Dermis blood vessel endothelial cell (primary cell): ENCODE results near the gene MNT. TPM values are rescaled to one million over a fixed set of nuclear protein-coding genes. Genes with fewer than 3 reads are reported as not detected.
"Not testable (repeated sequence)": the region's sequence is repeated elsewhere in the genome, so short reads cannot be mapped to it uniquely, and the experiment has no call there.

Experiments
- DNase-seq: peaks from one replicate; pipeline ENCODE4 v3.0.0; 2010
- total RNA-seq: library from RNA; depleted of rRNA; stranded (reverse); fragments of >200 nt; gene quantifications from 2 replicates; pipeline ENCODE4 v1.2.3, GENCODE V29; 2014

The MNT gene
- 3.9 and 5.1 TPM in 2 replicates for total RNA-seq

GRCh38 chr17:2400877-2401425 lies at the start of gene MNT:
MNT (minus strand) TSS chr17:2401060; CDS start chr17:2400712, 348 bp downstream.
- peak; percentile 97 for DNase-seq

- DNase-seq: peak; percentile 30
These were observed 49.3 kb upstream of the MNT start for GRCh38 chr17:2450016-2450650.

- DNase-seq: no peak
These were observed 48.6 kb upstream of the MNT start for GRCh38 chr17:2449486-2449885.

DNA sequence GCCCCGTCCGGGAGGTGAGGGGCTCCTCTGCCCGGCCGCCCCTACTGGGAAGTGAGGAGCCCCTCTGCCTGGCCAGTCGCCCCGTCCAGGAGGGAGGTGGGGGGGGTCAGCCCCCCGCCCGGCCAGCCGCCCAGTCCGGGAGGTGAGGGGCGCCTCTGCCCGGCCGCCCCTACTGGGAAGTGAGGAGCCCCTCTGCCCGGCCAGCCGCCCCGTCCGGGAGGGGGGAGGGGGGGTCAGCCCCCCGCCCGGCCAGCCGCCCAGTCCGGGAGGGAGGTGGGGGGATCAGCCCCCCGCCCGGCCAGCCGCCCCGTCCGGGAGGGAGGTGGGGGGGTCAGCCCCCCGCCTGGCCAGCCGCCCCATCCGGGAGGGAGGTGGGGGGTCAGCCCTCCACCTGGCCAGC lies 46.6 kb upstream of the MNT start:
- DNase-seq: not testable (repeated sequence)

GRCh38 chr17:2445638-2446037 lies 44.8 kb upstream of the MNT start:
- no peak for DNase-seq

DNA sequence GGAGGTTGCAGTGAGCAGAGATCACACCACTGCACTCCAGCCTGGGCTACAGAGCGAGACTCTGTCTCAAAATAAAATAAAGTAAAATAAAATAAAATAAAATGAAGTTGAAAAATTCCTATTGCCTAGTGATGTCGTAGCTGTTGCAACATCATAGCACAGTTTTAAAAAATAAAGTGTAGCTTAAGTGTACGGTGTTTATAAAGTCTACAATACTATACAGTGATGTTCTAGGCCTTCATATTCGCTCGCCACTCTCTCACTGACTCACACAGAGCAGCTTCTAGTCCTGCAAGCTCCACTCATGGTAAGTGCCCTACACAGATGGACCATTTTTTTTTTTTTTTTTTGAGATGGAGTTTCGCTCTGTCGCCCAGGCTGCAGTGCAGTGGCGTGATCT lies 43.5 kb upstream of the MNT start:
- no peak for DNase-seq

DNA sequence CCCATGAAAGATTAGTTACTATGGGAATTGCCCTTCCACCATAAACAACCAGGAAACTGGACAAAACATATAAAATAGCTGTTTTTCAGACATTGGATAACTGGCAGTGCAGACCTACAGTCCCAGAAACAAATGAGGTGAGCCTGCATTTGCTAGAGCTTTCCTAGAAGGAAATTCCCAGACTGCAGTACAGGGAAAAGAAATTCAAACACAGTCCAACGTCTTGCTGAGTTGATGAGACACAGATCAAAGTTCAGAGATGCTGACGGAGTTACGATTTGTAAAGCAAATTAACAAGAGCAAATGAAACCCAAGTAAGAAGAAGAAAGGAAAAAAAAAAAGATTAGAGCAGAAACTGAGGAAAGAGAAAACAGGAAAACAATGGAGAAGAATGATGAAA lies 41.3 kb upstream of the MNT start:
- DNase-seq: no peak

DNA sequence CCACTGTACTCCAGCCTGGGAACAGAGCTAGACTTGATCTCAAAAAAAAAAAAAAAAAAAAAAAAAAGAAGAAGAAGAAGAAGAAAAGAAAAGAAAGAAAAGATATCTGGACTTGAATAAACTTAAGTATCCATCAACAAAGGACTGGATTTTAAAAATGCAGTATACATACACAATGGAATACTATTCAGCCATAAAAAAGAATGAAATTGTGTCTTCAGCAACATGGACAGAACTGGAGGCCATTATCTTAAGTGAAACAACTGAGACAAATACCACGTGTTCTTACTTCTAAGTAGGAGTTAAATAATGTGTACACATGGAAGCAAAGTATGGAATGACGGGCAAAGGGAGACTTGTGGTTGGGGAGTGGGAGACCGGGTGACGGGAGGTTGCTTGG lies 40.1 kb upstream of the MNT start:
- no peak for DNase-seq

GRCh38 chr17:2439997-2440396 lies 39.1 kb upstream of the MNT start:
- DNase-seq: not testable (repeated sequence)

GRCh38 chr17:2438823-2439222 lies 38.0 kb upstream of the MNT start:
- no peak for DNase-seq

GRCh38 chr17:2436316-2436905 lies 35.6 kb upstream of the MNT start:
- no peak for DNase-seq

GRCh38 chr17:2435862-2436261 lies 35.0 kb upstream of the MNT start:
- DNase-seq: no peak

DNA sequence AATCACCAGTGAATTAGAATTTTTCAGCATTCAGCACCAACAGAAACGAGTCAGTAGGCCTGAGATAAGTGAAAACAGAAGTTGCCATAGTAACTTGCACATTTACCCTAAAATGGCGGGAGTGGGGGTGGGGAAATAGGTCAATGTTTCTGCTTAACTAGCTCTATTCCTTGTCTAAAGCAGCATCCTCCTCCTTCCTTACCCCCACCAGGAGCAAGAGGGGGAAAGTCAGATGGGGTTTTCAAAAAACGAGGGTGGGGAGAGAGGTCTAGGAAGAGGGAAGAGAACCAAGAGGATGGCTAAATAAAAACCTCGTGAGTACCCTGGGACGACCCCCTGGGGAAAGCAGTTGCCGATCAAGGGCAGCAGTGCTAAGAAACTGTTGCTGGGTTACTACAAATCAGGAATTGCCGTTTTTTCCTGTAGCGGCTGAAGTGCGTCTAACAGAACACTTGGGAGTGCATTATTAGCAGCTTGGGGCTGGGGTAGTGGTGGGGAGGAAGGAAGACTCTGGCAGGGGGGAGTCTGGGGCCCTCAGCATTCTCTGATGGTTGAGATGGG lies 34.4 kb upstream of the MNT start:
- no peak for DNase-seq

DNA sequence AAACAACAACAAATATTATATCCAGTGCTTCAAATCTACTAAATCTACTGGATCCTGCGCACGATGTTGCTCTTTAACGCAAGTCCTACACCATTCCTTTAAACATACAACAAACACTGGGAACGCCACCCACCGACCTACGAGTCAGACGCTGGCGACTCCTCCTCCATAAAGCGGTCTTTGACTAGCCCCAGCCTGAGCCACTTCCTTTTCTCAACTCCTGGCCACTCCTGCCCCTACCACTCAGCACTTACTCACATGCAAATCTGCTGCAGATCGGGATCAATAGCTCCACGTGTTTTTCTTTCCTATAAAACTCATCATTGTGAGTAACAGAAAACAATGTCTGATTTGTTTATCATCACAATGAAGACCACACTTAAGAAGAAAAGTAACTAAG lies 32.8 kb upstream of the MNT start:
- peak; percentile 18 for DNase-seq

DNA sequence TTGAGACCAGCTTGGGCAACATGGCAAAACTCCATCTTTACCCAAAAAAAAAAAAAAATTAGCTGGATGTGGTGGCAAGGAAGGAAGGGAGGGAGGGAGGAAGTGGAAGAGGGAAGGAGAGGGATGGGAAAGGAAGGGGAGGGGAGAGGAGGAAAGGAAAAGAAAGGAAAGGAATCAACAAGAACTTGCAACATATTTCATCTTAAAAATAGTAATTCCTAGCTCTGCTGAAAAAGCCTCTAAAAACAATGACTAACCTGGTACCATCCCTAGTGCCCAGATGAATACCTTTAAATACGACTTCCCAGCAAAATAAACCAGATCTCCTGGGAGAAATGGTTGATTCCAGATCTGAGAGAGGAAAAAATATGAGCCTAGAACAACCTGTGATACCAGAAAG lies 27.1 kb upstream of the MNT start:
- no peak for DNase-seq

DNA sequence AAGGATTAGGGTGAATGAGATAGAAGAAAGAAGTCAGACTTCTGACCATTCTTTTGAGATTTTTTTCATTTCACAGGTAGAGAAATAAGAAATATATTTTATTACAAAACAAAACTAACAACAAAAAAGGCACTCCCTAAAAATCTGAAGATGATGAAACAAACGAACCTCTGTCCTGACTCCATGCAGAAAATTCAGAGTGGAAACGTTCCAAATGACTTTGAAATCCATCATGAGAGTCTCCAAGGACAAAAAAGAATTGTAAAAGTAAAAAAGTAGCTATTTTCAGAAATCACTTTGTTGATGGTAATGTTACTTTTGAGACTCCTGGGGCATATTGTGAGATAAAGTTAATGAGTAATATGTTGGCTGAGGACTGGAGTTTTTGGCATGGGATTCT lies 26.4 kb upstream of the MNT start:
- no peak for DNase-seq

DNA sequence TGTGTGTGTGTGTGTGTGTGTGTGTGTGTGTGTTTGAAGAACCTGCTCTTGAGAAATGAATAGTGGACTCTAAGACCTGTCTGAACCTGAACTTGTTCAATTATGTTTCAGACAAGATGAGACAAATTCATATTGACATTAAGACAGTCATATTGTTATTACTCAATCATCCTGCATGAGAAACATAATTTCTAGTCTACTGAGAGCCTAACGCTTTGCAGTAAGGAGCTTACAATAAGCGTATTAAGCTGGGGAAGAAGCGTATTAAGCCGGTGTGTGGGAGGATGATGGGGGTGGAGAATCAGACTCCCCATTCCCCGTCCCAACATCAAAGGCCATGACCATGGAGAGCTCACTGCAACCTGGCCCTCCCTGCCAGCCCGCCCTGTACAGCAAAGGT lies 22.4 kb upstream of the MNT start:
- DNase-seq: no peak

- peak; percentile 46 for DNase-seq
These were observed 20.7 kb upstream of the MNT start for GRCh38 chr17:2421315-2422147.

DNA sequence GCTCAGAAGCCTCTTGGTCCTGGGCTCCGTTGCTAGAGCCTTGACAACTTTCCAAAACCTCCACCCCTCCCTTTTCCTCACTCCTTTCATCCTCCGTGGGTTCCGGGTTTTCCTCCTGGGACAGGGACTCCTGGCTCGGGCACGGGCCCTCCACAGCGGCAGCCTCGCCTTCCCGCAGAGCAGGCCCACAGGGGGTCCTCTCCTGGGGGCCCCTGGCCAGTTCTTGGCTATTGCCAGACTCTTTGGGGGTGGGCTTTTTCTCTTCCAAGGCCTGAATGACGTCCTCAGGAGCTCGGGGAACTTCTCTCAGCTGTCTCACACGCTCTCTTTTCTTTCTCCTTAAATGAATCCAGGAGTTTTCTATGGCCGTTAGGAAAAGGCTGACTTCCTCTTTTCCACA lies 19.3 kb upstream of the MNT start:
- DNase-seq: no peak

GRCh38 chr17:2419486-2419885 lies 18.6 kb upstream of the MNT start:
- no peak for DNase-seq

GRCh38 chr17:2418572-2418971 lies 17.7 kb upstream of the MNT start:
- DNase-seq: no peak

DNA sequence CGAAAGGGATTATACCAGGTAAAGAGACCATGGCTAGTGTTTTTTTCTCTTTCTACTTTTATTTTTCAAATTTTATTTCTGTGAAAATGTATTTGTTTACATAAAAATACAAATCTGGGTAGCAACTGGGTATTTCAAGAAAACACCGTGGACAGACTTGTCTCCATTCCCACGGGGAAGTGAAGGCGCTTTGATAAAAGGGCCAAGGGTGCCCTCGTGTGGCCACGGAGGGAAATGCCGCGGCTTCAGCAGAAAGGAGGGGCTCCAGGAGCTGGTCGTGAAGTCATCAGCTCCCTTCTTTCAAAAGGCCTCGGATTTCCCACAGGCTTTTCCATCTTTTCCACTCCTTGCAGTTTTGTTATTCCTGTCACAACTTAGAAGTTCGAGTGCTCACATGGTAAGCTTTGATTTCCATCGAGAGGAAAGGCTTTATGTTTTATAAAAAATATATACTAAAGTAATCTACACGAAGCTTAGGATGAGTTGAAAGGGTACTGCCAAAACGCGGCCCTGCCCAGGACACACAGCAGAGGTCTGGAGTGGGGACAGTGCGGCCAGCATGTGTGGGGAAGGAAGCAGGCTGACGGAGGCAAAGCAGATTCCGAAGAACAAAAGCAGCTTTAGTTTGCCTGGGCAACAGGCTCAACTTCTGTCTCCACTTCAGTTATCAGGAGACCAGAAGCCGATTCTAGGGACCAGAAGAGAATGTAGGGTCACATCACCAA lies 15.3 kb upstream of the MNT start:
- DNase-seq: peak; percentile 93

- no peak for DNase-seq
These were observed 14.2 kb upstream of the MNT start for GRCh38 chr17:2415081-2415480.
